ENCODE results near the gene NT5DC1.
"Not testable (repeated sequence)": the region's sequence is repeated elsewhere in the genome, so short reads cannot be mapped to it uniquely, and the experiment has no call there.

Gene NT5DC1

GRCh38 chr6:116087437-116088027 is 13.1 kb upstream of the NT5DC1 start:
- no peak for TF ChIP-seq CTCF (IDR thresholded peaks at IDR 0.05; ENCODE audit: insufficient read depth, low read depth, low read length, missing control alignments)
- peak; percentile 80 for DNase-seq (ENCODE audit: low read depth)
- H3K4me3 ChIP-seq (ENCODE audit: low read length) = no peak overlapping the region

GRCh38 chr6:116088946-116089345 is 11.7 kb upstream of the NT5DC1 start:
- H3K4me3 ChIP-seq (ENCODE audit: low read length) = no peak overlapping the region
- TF ChIP-seq CTCF (IDR thresholded peaks at IDR 0.05; ENCODE audit: insufficient read depth, low read depth, low read length, missing control alignments) = no peak
- no peak for DNase-seq (ENCODE audit: low read depth)

- no peak for DNase-seq (ENCODE audit: low read depth)
- H3K4me3 ChIP-seq (ENCODE audit: low read length) = no peak overlapping the region
- TF ChIP-seq CTCF (IDR thresholded peaks at IDR 0.05; ENCODE audit: insufficient read depth, low read depth, low read length, missing control alignments) = no peak
Observed at GRCh38 chr6:116090251-116090650, 10.4 kb upstream of the NT5DC1 start.

- no peak for TF ChIP-seq CTCF (IDR thresholded peaks at IDR 0.05; ENCODE audit: insufficient read depth, low read depth, low read length, missing control alignments)
- H3K4me3 ChIP-seq (ENCODE audit: low read length) = no peak overlapping the region
- DNase-seq (ENCODE audit: low read depth) = no peak
Observed at GRCh38 chr6:116094041-116094440, 6.6 kb upstream of the NT5DC1 start.

- DNase-seq (ENCODE audit: low read depth); H3K4me3 ChIP-seq (ENCODE audit: low read length): not testable (repeated sequence)
Observed at GRCh38 chr6:116096048-116096759, 4.4 kb upstream of the NT5DC1 start.

- TF ChIP-seq CTCF (IDR thresholded peaks at IDR 0.05; ENCODE audit: insufficient read depth, low read depth, low read length, missing control alignments) = peak; percentile 43
- H3K4me3 ChIP-seq (ENCODE audit: low read length) = no peak overlapping the region
- DNase-seq (ENCODE audit: low read depth) = no peak
Observed at GRCh38 chr6:116096979-116097816, 3.5 kb upstream of the NT5DC1 start.

GRCh38 chr6:116099036-116099435 is 1.6 kb upstream of the NT5DC1 start:
- DNase-seq (ENCODE audit: low read depth) = no peak
- no peak overlapping the region for H3K4me3 ChIP-seq (ENCODE audit: low read length)
- no peak for TF ChIP-seq CTCF (IDR thresholded peaks at IDR 0.05; ENCODE audit: insufficient read depth, low read depth, low read length, missing control alignments)
